SK-N-SH (cell line): ENCODE data around the gene RPS6KC1. TPM values are rescaled to one million over a fixed set of nuclear protein-coding genes. Genes with fewer than 3 reads are reported as not detected.
A peak's percentile ranks its signal among the peaks of the same experiment; 100 is the strongest.

Experiments used
- CTCF ChIA-PET: fragments of 300-600, 350-600 bp; formaldehyde crosslinking; extraction: SDS; loops from one replicate; lab custom pipeline; 2021; lab: Yijun Ruan, JAX
- POLR2A ChIA-PET: fragments of 350-600 bp; sonication (Branson Sonifier 250); formaldehyde crosslinking; extraction: SDS; loops from one replicate; lab custom pipeline; 2020; ENCODE audit warnings: antibody characterized with exemption, inconsistent platforms; lab: Yijun Ruan, JAX
- DNase-seq: peaks from one replicate; pipeline ENCODE4 v3.0.0; 2012
- H2AFZ ChIP-seq: fragments of 200-600 bp; sonication (generic); 2 replicates; pipeline ENCODE4 v1.8.1; 2016; ENCODE audit warnings: antibody characterized with exemption, mild to moderate bottlenecking, low read depth
- H3F3A ChIP-seq: fragments of 200-600 bp; sonication (generic); replicated peaks from 2 replicates; pipeline ENCODE3; 2016; ENCODE audit warnings: antibody characterized with exemption, mild to moderate bottlenecking; ENCODE audit not compliant: insufficient read depth
- H3K27ac ChIP-seq, 2 experiments: fragments of 200-500 bp in 1 of 2; fragments of 200-600 bp in 1 of 2; sonication (Bioruptor generic) in 1 of 2; sonication (generic), shearing (Covaris generic) in 1 of 2; 2 replicates each; pipeline versions ENCODE4 v1.5.1 to v1.6.1; 2014 to 2016; ENCODE audit warnings: low read depth in 2 of 2, inconsistent platforms in 1 of 2, low read length in 1 of 2, mild to moderate bottlenecking in 1 of 2, mixed read lengths in 1 of 2
- H3K27me3 ChIP-seq: fragments of 200-600 bp; sonication (generic), shearing (Covaris generic); 2 replicates; pipeline ENCODE4 v1.6.1; 2016; ENCODE audit warnings: mixed run types; ENCODE audit not compliant: insufficient read depth
- H3K36me3 ChIP-seq, 2 experiments: fragments of 200-500 bp in 1 of 2; fragments of 200-600 bp in 1 of 2; sonication (Bioruptor generic) in 1 of 2; sonication (generic) in 1 of 2; replicated peaks in 1 of 2; 2 replicates each; pipeline versions ENCODE3 to v1.5.1; 2014 to 2016; ENCODE audit warnings: low read length in 1 of 2, mild to moderate bottlenecking in 1 of 2; ENCODE audit not compliant: insufficient read depth in 2 of 2, control insufficient read depth in 1 of 2
- H3K4me1 ChIP-seq, 2 experiments: fragments of 200-500 bp in 1 of 2; fragments of 200-600 bp in 1 of 2; sonication (Bioruptor generic) in 1 of 2; sonication (generic), shearing (Covaris generic) in 1 of 2; 2 replicates each; pipeline versions ENCODE4 v1.5.1 to v1.6.1; 2014 to 2016; ENCODE audit warnings: low read depth in 1 of 2, low read length in 1 of 2, mixed run types in 1 of 2; ENCODE audit not compliant: insufficient read depth in 2 of 2, control insufficient read depth in 1 of 2
- H3K4me2 ChIP-seq: fragments of 200-600 bp; sonication (generic), shearing (Covaris generic); 2 replicates; pipeline ENCODE4 v1.6.1; 2017; ENCODE audit warnings: mixed run types
- H3K4me3 ChIP-seq, 2 experiments: fragments of 200-500 bp in 1 of 2; fragments of 200-600 bp in 1 of 2; sonication (Bioruptor generic) in 1 of 2; sonication (generic), shearing (Covaris generic) in 1 of 2; 2 replicates each; pipeline versions ENCODE4 v1.5.1 to v1.8.1; 2014 to 2016; ENCODE audit warnings: low read depth in 2 of 2, inconsistent platforms in 1 of 2, low read length in 1 of 2, mild to moderate bottlenecking in 1 of 2, mixed read lengths in 1 of 2, moderate library complexity in 1 of 2
- H3K79me2 ChIP-seq: fragments of 200-600 bp; sonication (generic); 2 replicates; pipeline ENCODE4 v1.8.1; 2017; ENCODE audit warnings: mild to moderate bottlenecking; ENCODE audit not compliant: insufficient read depth
- H3K9ac ChIP-seq: fragments of 200-600 bp; sonication (generic); 2 replicates; pipeline ENCODE4 v1.6.1; 2017; ENCODE audit warnings: mixed run types
- H3K9me2 ChIP-seq: fragments of 200-600 bp; sonication (generic); 2 replicates; pipeline ENCODE4 v1.6.1; 2017; ENCODE audit warnings: mixed run types
- H3K9me3 ChIP-seq: fragments of 200-600 bp; sonication (generic); 2 replicates; pipeline ENCODE4 v1.6.1; 2017; ENCODE audit warnings: mixed run types, mild to moderate bottlenecking, moderate library complexity
- H4K20me1 ChIP-seq: fragments of 200-600 bp; sonication (generic); 2 replicates; pipeline ENCODE4 v1.6.1; 2017; ENCODE audit warnings: mild to moderate bottlenecking, mixed run types; ENCODE audit not compliant: insufficient read depth
- CHD2 ChIP-seq: fragments of 150-350 bp; IDR thresholded peaks from 2 replicates; pipeline ENCODE4 v1.6.1; 2018; ENCODE audit warnings: low read length; ENCODE audit not compliant: partially characterized antibody
- ELF1 ChIP-seq: IDR thresholded peaks from 2 replicates; pipeline ENCODE4 v1.4.0; 2012
- EZH2phosphoT487 ChIP-seq: fragments of 200-600 bp; sonication (generic); IDR thresholded peaks from 2 replicates; pipeline ENCODE4 v1.6.1; 2017; ENCODE audit warnings: low read depth, mixed run types, mild to moderate bottlenecking, antibody characterized with exemption, moderate library complexity, borderline replicate concordance
- FOSL2 ChIP-seq: IDR thresholded peaks from 2 replicates; pipeline ENCODE4 v1.4.0; 2012; ENCODE audit warnings: low read depth, mild to moderate bottlenecking, moderate library complexity, borderline replicate concordance
- FOXJ3 ChIP-seq: sonication (generic); formaldehyde crosslinking; IDR thresholded peaks from 2 replicates; pipeline ENCODE4 v1.5.1; 2020; ENCODE audit warnings: mild to moderate bottlenecking, missing genetic modification reagents
- FOXM1 ChIP-seq: IDR thresholded peaks from 2 replicates; pipeline ENCODE4 v1.4.0; 2012; ENCODE audit warnings: low read depth, mild to moderate bottlenecking
- GABPA ChIP-seq: IDR thresholded peaks from 2 replicates; pipeline ENCODE4 v1.4.0; 2012; ENCODE audit warnings: low read depth, mild to moderate bottlenecking
- IRF3 ChIP-seq: fragments of 150-350 bp; IDR thresholded peaks from 2 replicates; pipeline ENCODE4 v1.6.1; 2016; ENCODE audit warnings: mild to moderate bottlenecking, low read depth, low read length
- JUND ChIP-seq: IDR thresholded peaks from 2 replicates; pipeline ENCODE4 v1.4.0; 2012
- MAX ChIP-seq: IDR thresholded peaks from 2 replicates; pipeline ENCODE4 v1.4.0; 2012; ENCODE audit warnings: low read depth
- MXI1 ChIP-seq: IDR thresholded peaks from 2 replicates; pipeline ENCODE4 v1.6.1; 2012; ENCODE audit warnings: mild to moderate bottlenecking, low read depth, low read length, improper control_type of control experiment
- POLR2AphosphoS5 ChIP-seq: IDR thresholded peaks from 2 replicates; pipeline ENCODE4 v1.6.1; 2012; ENCODE audit warnings: low read depth, low read length
- RCOR1 ChIP-seq: fragments of 150-350 bp; IDR thresholded peaks from 2 replicates; pipeline ENCODE4 v1.6.1; 2017; ENCODE audit warnings: antibody characterized with exemption, low read length
- REST ChIP-seq: IDR thresholded peaks from 2 replicates; pipeline ENCODE4 v1.6.1; 2012; ENCODE audit warnings: mild to moderate bottlenecking, low read depth, low read length, moderate library complexity
- SIN3A ChIP-seq: IDR thresholded peaks from 2 replicates; pipeline ENCODE4 v1.6.1; 2012; ENCODE audit warnings: low read depth, mild to moderate bottlenecking, low read length, moderate library complexity, borderline replicate concordance
- SMC3 ChIP-seq: IDR thresholded peaks from 2 replicates; pipeline ENCODE4 v1.6.1; 2012; ENCODE audit warnings: low read depth, low read length, improper control_type of control experiment
- TAF1 ChIP-seq: IDR thresholded peaks from 2 replicates; pipeline ENCODE4 v1.6.1; 2012; ENCODE audit warnings: low read depth, mild to moderate bottlenecking, low read length, moderate library complexity, borderline replicate concordance
- TCF12 ChIP-seq: IDR thresholded peaks from 2 replicates; pipeline ENCODE4 v1.4.0; 2012
- USF2 ChIP-seq: fragments of 150-350 bp; IDR thresholded peaks from 2 replicates; pipeline ENCODE4 v1.6.1; 2017; ENCODE audit warnings: antibody characterized with exemption, low read length, low read depth, borderline replicate concordance
- YY1 ChIP-seq: IDR thresholded peaks from 2 replicates; pipeline ENCODE4 v1.4.0; 2012; ENCODE audit warnings: low read depth, mild to moderate bottlenecking
- WGBS: methylation state at CpG from one replicate; pipeline ENCODE4 v1.1.6; 2017; ENCODE audit warnings: low lambda C conversion rate; 5-methylcytosine and 5-hydroxymethylcytosine counted together
- polyA plus RNA-seq, 3 experiments: library from polyadenylated mRNA; depleted of rRNA; stranded (reverse); fragments of >200 nt; gene quantifications; 2 replicates each; pipeline ENCODE4 v1.2.3, GENCODE V29; 2012
- TF ChIP-seq, protein P1 (sequence below): IDR thresholded peaks from 2 replicates; pipeline ENCODE4 v1.4.0; 2012; ENCODE audit warnings: low read depth, borderline replicate concordance

RPS6KC1 gene
- 7.8 and 11.4 TPM in 2 replicates for polyA plus RNA-seq (2012; rRNA removed)
- polyA plus RNA-seq (2012; cell fraction: cytosol; rRNA removed): 11.3 and 12.2 TPM in 2 replicates
- 9.3 and 17.3 TPM in 2 replicates for polyA plus RNA-seq (2012; cell fraction: nucleus; rRNA removed)

- Histone ChIP-seq H3K4me3 (peak within 1 kb of the TSS; percentile 87 to 93), H3K9me3 (no peaks in the 10 kb centered on the region), H3K9ac (peak within 1 kb of the TSS; percentile 75), H4K20me1 (peaks cover 17% of the 10 kb centered on the region), H2AFZ (peak within 1 kb of the TSS; percentile 99), H3K9me2 (no peaks in the 10 kb centered on the region), H3K36me3 (no peaks in the 10 kb centered on the region), H3K4me1 (peaks cover 6 to 16% of the 10 kb centered on the region in 2 experiments; a peak in 3 of 4 replicates), H3K27me3 (no peaks in the 10 kb centered on the region), H3K4me2 (peak within 1 kb of the TSS; percentile 86), H3F3A (peaks cover 16% of the 10 kb centered on the region), H3K27ac (peak within 1 kb of the TSS; percentile 85 to 87), H3K79me2 (peaks cover 51% of the 10 kb centered on the region)
- WGBS: 0% methylated on average over 15 of the region's 42 CpGs
- ChIA-PET CTCF (interaction anchor here (0.6 to 1.5 kb wide), 7 partner anchors 11 to 1825 kb away, joined by 3 to 5 read pairs (median 3); no protein-coding TSS in a partner anchor), POLR2A (interaction anchor here (0.5 to 1.8 kb wide), 5 partner anchors 31 to 1849 kb away, joined by 3 to 12 read pairs (median 3); partner anchors contain the start of gene ANGEL2)
- TF ChIP-seq IRF3 (no peak), FOSL2 (peak; percentile 60; the same call in 1 of the 2 replicates), CHD2 (peak; percentile 96), EZH2phosphoT487 (no peak), SMC3 (no peak), TCF12 (0 out of 2 replicates have a peak, but pooled peaks have one; percentile 8), YY1 (peak; percentile 57; the same call in 1 of the 2 replicates), ELF1 (peak; percentile 70), POLR2AphosphoS5 (peak; percentile 89), MXI1 (peak; percentile 52), REST (no peak), FOXJ3 (no peak), SIN3A (peak; percentile 62; the same call in 1 of the 2 replicates), TAF1 (peak; percentile 57), GABPA (peak; percentile 96), MAX (peak; percentile 64), FOXM1 (no peak), JUND (peak; percentile 31; the same call in 1 of the 2 replicates), RCOR1 (no peak), USF2 (no peak)
- TF ChIP-seq, protein P1, sequence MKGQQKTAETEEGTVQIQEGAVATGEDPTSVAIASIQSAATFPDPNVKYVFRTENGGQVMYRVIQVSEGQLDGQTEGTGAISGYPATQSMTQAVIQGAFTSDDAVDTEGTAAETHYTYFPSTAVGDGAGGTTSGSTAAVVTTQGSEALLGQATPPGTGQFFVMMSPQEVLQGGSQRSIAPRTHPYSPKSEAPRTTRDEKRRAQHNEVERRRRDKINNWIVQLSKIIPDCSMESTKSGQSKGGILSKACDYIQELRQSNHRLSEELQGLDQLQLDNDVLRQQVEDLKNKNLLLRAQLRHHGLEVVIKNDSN: no peak
- DNase-seq: peak; percentile 93
These were observed at the start of gene RPS6KC1 for GRCh38 chr1:213051127-213051880. TSS of gene RPS6KC1 (plus strand) at chr1:213051241. CDS start at chr1:213051405, 164 bp downstream.
